Pancreas (tissue), 10 donors: ENCODE measurements around the gene EDIL3. TPM values are rescaled to one million over a fixed set of nuclear protein-coding genes. Genes with fewer than 3 reads are reported as not detected.
"Not testable (repeated sequence)": the region's sequence is repeated elsewhere in the genome, so short reads cannot be mapped to it uniquely, and the experiment has no call there.

ENCODE experiments used
- ATAC-seq, 4 donors: fragments of 200-7000 bp; cut with Tn5 transposase; one replicate each; pipeline versions ENCODE4 v1.8.0 to v1.9.1; 2020; ENCODE audit warnings: mild to moderate bottlenecking in 4 of 4, moderate library complexity in 4 of 4
- DNase-seq, 6 donors: peaks; one replicate each; pipeline ENCODE4 v3.0.0-alpha.2; 2020
- FAIRE-seq: peaks from 2 replicates; lab custom pipeline; 2012; peaks lifted over from hg19 to GRCh38; lab: Jason Lieb, UNC
- H3K27ac ChIP-seq, 4 donors: fragments of 200-600 bp; sonication (generic); 1 replicate in 3 of 4; 2 replicates in 1 of 4; pipeline versions ENCODE4 v1.5.0 to v1.8.0; 2020
- H3K27me3 ChIP-seq, 4 donors: fragments of 200-600 bp; one replicate each; pipeline ENCODE4 v1.8.0; 2021
- H3K36me3 ChIP-seq, 3 donors: fragments of 200-600 bp; sonication (generic) in 1 of 3; one replicate each; pipeline versions ENCODE4 v1.5.0 to v1.8.0; 2020 to 2021
- H3K4me1 ChIP-seq, 3 donors: fragments of 200-600 bp; one replicate each; pipeline ENCODE4 v1.8.0; 2021
- H3K4me3 ChIP-seq, 4 donors: fragments of 200-600 bp; sonication (generic) in 2 of 4; one replicate each; pipeline versions ENCODE4 v1.5.0 to v1.8.0; 2020 to 2021
- H3K9me3 ChIP-seq, 4 donors: fragments of 200-600 bp; one replicate each; pipeline ENCODE4 v1.8.0; 2021
- CTCF ChIP-seq, 4 donors: fragments of 200-600 bp; sonication (generic) in 3 of 4; IDR thresholded peaks; one replicate each; pipeline versions ENCODE4 v1.5.0 to v1.8.0; 2021; ENCODE audit warnings: antibody characterized with exemption in 4 of 4
- WGBS, 2 donors: extraction: QIAGEN DNeasy Blood & Tissue Kit; methylation state at CpG; one replicate each; pipeline ENCODE4 v1.1.7; 2013; 5-methylcytosine and 5-hydroxymethylcytosine counted together
- intact Hi-C, 3 donors: fragments of 100-400 bp; cut with DNase I; formaldehyde crosslinking; loops; one replicate each; pipeline versions ENCODE4 v1.11.1 to v1.14.2; 2022
- polyA plus RNA-seq, 2 donors: library from polyadenylated mRNA; stranded (reverse); fragments of 200-250 nt; gene quantifications; one replicate each; pipeline ENCODE4 v1.2.3, GENCODE V29; 2013
- total RNA-seq, 6 donors: library from RNA; stranded (reverse); fragmentation: NEBNext Ultra II Directional in 4 of 6; extraction: Animal tissue kit (Norgen Biotek cat#: 25700) in 4 of 6; gene quantifications; one replicate each; pipeline versions ENCODE4 v1.2.1 to v1.2.4, GENCODE V29; 2021 to 2023
- donor health status: healthy with polysubstance abuse.
- donor health status: DM: no; HTN: no; CAD: no; lungs with moderate emphysema.
- donor health status: DM: no; HTN: no; CAD: no.
- donor health status: control.
- donor health status: control.
- donor health status: Bipolar disorder and iron deficiency.
- donor health status: DM: yes; HTN: yes; CAD: no.
- donor health status: DM: no; HTN: no; CAD: no.
- donor health status: DM: no; HTN: no; CAD: no.
- donor health status: DM: yes; HTN: yes; CAD: no.

Gene EDIL3
- total and polyA plus RNA-seq, 8 donors, result 0.63 to 9.7 (median 1.7) TPM

- Histone ChIP-seq H3K4me1 (no peaks in the 10 kb centered on the region), H3K4me3 (no peak overlapping the region), H3K36me3 (no peaks in the 10 kb centered on the region), H3K27ac (no peak overlapping the region), H3K9me3 (no peaks in the 10 kb centered on the region), H3K27me3 (no peaks in the 10 kb centered on the region)
- FAIRE-seq (no peak), DNase-seq (no peak), ATAC-seq (no peak)
- 94 to 99% methylated on average over 2 of the region's 2 CpGs for WGBS, 2 donors
- intact Hi-C loops, result no loop called here
- TF ChIP-seq CTCF (IDR thresholded peaks at IDR 0.05), result no peak
These were observed 327.5 kb downstream of the EDIL3 start for GRCh38 chr5:84057211-84057610.

- FAIRE-seq (no peak), ATAC-seq (no peak), DNase-seq (no peak)
- WGBS, 2 donors, result 59 to 70% methylated on average over 3 of the region's 3 CpGs
- Histone ChIP-seq H3K4me1 (no peaks in the 10 kb centered on the region), H3K4me3 (no peak overlapping the region), H3K36me3 (no peaks in the 10 kb centered on the region), H3K27ac (no peak overlapping the region), H3K27me3 (no peaks in the 10 kb centered on the region), H3K9me3 (no peaks in the 10 kb centered on the region)
- TF ChIP-seq CTCF (IDR thresholded peaks at IDR 0.05), result no peak
- intact Hi-C loops, result no loop called here
These were observed 338.7 kb downstream of the EDIL3 start for GRCh38 chr5:84045964-84046363.

- Histone ChIP-seq H3K27me3 (no peaks in the 10 kb centered on the region), H3K4me3 (no peak overlapping the region), H3K9me3 (no peaks in the 10 kb centered on the region), H3K27ac (no peak overlapping the region), H3K36me3 (no peaks in the 10 kb centered on the region), H3K4me1 (no peaks in the 10 kb centered on the region)
- FAIRE-seq (no peak), DNase-seq (no peak), ATAC-seq (no peak)
- intact Hi-C loops, result no loop called here
- TF ChIP-seq CTCF (IDR thresholded peaks at IDR 0.05), result no peak
- WGBS, 2 donors, result 68 to 75% methylated on average over 1 of the region's 1 CpG
These were observed 347.8 kb downstream of the EDIL3 start for GRCh38 chr5:84036842-84037241.

DNA sequence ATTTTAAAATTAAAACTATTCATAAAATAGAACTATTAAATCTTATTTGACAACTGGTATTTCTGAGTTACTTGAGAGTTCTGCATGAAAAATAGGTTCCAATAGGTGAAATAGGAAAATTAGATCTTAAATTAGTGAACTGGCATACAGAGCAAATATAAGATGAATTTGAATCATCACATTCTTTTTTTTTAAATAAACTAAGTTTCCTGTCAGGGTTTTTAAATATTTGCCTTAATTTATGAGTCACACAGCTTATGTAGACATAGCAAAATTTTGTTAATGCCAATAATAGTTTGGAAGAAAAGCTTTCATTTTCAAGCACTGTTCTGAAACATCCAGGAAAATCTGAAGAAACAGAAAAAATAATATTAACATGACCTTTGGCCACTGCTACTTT, 352.4 kb downstream of the EDIL3 start:
- Histone ChIP-seq H3K4me1 (no peaks in the 10 kb centered on the region), H3K4me3 (no peak overlapping the region), H3K36me3 (no peaks in the 10 kb centered on the region), H3K27me3 (no peaks in the 10 kb centered on the region), H3K9me3 (no peaks in the 10 kb centered on the region), H3K27ac (no peak overlapping the region)
- FAIRE-seq (no peak), DNase-seq (no peak), ATAC-seq (no peak)
- intact Hi-C loops, result no loop called here
- no peak for TF ChIP-seq CTCF (IDR thresholded peaks at IDR 0.05)

DNA sequence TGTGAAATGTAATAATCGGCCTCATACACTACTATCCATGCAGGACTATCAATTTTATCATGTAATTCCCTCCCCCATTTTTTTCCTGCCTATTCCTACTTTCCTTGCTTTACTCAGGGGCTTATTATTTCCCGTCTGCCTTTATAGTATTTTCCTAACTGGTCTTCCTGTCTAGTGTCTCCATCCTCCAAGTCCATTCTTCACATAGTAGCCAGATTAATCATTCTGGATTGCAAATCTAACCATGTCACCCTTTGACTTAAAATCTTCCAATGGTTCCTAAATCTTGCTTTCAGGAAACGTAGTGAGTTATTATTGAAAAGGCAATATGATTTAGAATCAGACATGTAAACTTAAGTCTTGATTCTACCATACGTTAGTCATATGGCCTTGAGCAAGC, 356.6 kb downstream of the EDIL3 start:
- no peak overlapping the region for H3K27ac ChIP-seq
- no peak overlapping the region for H3K4me3 ChIP-seq
- no peak for FAIRE-seq
- intact Hi-C loops, result no loop called here
- no peak for DNase-seq
- 50 to 59% methylated on average over 4 of the region's 4 CpGs for WGBS, 2 donors
- no peak for ATAC-seq
- H3K4me1 ChIP-seq, result no peaks in the 10 kb centered on the region
- no peaks in the 10 kb centered on the region for H3K27me3 ChIP-seq
- no peak for TF ChIP-seq CTCF (IDR thresholded peaks at IDR 0.05)
- H3K9me3 ChIP-seq, result no peaks in the 10 kb centered on the region
- no peaks in the 10 kb centered on the region for H3K36me3 ChIP-seq

GRCh38 chr5:84018521-84018920, 366.2 kb downstream of the EDIL3 start:
- H3K27me3 ChIP-seq, H3K36me3 ChIP-seq, H3K9me3 ChIP-seq, H3K4me3 ChIP-seq, FAIRE-seq, H3K4me1 ChIP-seq, H3K27ac ChIP-seq, intact Hi-C loops, DNase-seq, ATAC-seq: not testable (repeated sequence)
- 68 to 81% methylated on average over 2 of the region's 3 CpGs for WGBS, 2 donors
